ENCODE measurements around the gene TPP1.

The TPP1 gene

GRCh38 chr11:6646918-6647679 is 27.9 kb upstream of the TPP1 start:
- DNase-seq: peak; percentile 44 to 53

GRCh38 chr11:6646576-6646917 is 27.3 kb upstream of the TPP1 start:
- DNase-seq: no peak

- DNase-seq: no peak
Measured at GRCh38 chr11:6646071-6646470, 26.8 kb upstream of the TPP1 start.

GRCh38 chr11:6642957-6643356 is 23.7 kb upstream of the TPP1 start:
- no peak for DNase-seq

GRCh38 chr11:6640985-6641701 is 21.9 kb upstream of the TPP1 start:
- no peak for DNase-seq

GRCh38 chr11:6640036-6640984 is 21.1 kb upstream of the TPP1 start:
- DNase-seq: no peak

GRCh38 chr11:6638429-6638828 is 19.2 kb upstream of the TPP1 start:
- no peak for DNase-seq

- DNase-seq: no peak
Measured at GRCh38 chr11:6637871-6638270, 18.6 kb upstream of the TPP1 start.

GRCh38 chr11:6636480-6636879 is 17.3 kb upstream of the TPP1 start:
- no peak for DNase-seq

- DNase-seq: peak in 1 of 2 donors; percentile 22
Measured at GRCh38 chr11:6635082-6635932, 16.1 kb upstream of the TPP1 start.

GRCh38 chr11:6634534-6634933 is 15.3 kb upstream of the TPP1 start:
- DNase-seq: no peak

- DNase-seq: no peak
Measured at GRCh38 chr11:6633422-6634408, 14.5 kb upstream of the TPP1 start.

GRCh38 chr11:6632116-6633073 is 13.2 kb upstream of the TPP1 start:
- no peak for DNase-seq

- no peak for DNase-seq
Measured at GRCh38 chr11:6631361-6631890, 12.2 kb upstream of the TPP1 start.

- no peak for DNase-seq
Measured at GRCh38 chr11:6630632-6631291, 11.5 kb upstream of the TPP1 start.

GRCh38 chr11:6629892-6630631 is 10.8 kb upstream of the TPP1 start:
- DNase-seq: no peak

GRCh38 chr11:6629573-6629891 is 10.3 kb upstream of the TPP1 start:
- no peak for DNase-seq

GRCh38 chr11:6628526-6628925 is 9.3 kb upstream of the TPP1 start:
- DNase-seq: no peak
